Retinal pigment epithelial cell (primary cell): ENCODE data around the gene HSDL1.
A peak's percentile ranks its signal among the peaks of the same experiment; 100 is the strongest.

Experiments used
- DNase-seq: peaks from one replicate; pipeline ENCODE4 v3.0.0-alpha.2; 2010; ENCODE audit warnings: low read depth
- H3K4me3 ChIP-seq: 2 replicates; pipeline ENCODE4 v1.5.1; 2011; ENCODE audit warnings: mild to moderate bottlenecking, low read length, control low read depth, moderate library complexity
- TF ChIP-seq, protein P1 (sequence below): conservative IDR thresholded peaks from 2 replicates; pipeline ENCODE4 v1.5.1; 2011; ENCODE audit warnings: low read depth, low read length, control low read depth, inconsistent platforms

Gene HSDL1

DNA sequence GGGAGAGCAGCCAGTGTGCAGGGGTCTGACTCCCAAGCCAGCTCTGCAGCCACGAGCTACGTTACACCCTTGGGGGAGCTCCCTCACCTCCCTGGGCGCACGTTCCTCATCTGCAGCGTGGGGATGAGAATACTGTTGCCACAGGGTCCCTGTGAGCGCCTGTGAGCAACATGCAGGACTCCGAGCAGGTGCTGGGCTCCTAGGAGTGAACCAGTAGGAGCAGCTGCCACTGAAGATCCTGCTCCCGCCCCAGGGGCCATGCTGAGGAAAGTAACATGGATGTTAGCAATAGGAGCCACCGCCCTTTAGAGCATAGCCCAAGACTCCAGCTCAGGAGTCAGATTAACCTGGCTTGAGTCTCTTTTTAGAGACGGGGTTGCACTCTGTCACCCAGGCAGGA lies 16.1 kb upstream of the HSDL1 start:
- DNase-seq = no peak
- TF ChIP-seq, protein P1, sequence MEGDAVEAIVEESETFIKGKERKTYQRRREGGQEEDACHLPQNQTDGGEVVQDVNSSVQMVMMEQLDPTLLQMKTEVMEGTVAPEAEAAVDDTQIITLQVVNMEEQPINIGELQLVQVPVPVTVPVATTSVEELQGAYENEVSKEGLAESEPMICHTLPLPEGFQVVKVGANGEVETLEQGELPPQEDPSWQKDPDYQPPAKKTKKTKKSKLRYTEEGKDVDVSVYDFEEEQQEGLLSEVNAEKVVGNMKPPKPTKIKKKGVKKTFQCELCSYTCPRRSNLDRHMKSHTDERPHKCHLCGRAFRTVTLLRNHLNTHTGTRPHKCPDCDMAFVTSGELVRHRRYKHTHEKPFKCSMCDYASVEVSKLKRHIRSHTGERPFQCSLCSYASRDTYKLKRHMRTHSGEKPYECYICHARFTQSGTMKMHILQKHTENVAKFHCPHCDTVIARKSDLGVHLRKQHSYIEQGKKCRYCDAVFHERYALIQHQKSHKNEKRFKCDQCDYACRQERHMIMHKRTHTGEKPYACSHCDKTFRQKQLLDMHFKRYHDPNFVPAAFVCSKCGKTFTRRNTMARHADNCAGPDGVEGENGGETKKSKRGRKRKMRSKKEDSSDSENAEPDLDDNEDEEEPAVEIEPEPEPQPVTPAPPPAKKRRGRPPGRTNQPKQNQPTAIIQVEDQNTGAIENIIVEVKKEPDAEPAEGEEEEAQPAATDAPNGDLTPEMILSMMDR = no peak
- no peak overlapping the region for H3K4me3 ChIP-seq

DNA sequence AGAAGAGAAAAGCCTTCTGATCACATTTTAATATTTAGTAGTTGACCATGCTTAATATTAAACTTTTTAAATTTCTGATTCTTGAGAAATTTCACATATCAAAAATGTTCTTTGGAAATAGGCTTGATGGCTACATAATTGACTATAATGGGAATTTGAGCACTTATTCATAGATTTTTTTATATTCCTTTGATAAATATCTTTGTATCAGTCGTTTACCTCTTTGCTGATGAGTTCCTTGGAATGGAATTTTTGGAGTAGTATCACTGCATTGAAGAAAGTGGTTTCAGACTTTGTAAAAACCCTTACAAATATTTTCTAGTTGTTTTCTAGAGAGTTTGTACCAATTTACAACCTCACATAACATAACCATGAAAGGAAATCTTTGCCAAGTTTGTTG lies 14.8 kb upstream of the HSDL1 start:
- TF ChIP-seq, protein P1 = no peak
- DNase-seq = no peak
- no peak overlapping the region for H3K4me3 ChIP-seq

DNA sequence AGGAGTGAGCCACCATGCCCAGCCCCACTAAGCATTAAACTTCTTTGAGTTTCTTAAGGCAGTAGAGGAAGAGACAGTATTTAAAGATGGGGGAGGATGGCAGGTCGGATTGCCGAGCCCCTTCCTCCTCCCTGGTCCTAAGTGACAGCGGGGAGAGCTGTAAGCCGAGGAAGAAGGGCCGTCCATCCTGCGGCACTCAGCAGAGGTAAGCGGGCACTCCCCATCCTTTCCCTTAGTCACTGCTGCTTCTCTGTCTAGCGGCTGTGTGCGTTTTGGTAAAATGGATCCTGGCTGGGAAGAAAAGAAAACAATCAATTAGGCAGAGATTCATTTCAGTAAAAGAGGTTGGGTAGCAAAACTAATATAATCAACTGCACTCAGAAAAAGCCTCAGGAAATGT lies 14.0 kb upstream of the HSDL1 start:
- no peak for DNase-seq
- TF ChIP-seq, protein P1 = no peak
- H3K4me3 ChIP-seq = no peak overlapping the region

DNA sequence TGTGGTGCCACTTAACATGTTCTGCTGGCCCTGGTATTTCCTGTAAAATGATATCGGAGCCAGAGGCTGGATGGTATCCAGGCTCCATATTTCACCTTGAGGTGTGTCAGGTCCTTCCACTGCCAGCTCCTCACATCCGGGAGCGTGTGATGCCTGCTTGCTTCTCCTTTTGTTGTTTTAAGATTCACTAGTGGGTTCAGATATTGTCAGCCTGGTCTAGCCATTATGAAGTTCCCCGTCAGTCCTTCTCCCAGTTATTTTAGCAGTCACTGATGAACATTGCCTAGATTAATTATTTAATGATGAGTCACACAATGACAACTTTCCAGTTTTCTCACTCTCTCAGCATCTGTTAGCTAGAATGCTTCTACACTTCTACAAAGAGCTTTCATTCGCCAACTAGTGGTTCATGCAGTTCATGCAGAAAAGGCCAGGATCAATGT lies 11.4 kb upstream of the HSDL1 start:
- H3K4me3 ChIP-seq = no peak overlapping the region
- TF ChIP-seq, protein P1 = peak; percentile 24
- DNase-seq = no peak

DNA sequence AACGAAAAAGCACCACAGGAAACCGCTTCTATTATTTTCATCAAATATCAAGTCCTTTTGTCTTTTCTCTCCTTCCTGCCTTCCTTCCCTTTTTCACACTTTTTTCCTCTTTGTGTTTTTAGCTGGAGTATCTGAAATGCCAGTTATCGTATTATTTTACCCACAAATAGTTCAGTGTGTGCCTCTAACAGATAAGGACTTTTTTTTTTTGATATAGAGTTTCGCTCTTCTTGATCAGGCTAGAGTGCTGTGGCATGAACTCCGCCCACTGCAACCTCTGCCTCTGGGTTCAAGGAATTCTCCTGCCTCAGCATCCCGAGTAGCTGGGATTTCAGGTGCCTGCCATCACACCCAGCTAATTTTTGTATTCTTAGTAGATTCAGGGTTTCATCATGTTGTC lies 10.8 kb upstream of the HSDL1 start:
- DNase-seq = no peak
- TF ChIP-seq, protein P1 = no peak

DNA sequence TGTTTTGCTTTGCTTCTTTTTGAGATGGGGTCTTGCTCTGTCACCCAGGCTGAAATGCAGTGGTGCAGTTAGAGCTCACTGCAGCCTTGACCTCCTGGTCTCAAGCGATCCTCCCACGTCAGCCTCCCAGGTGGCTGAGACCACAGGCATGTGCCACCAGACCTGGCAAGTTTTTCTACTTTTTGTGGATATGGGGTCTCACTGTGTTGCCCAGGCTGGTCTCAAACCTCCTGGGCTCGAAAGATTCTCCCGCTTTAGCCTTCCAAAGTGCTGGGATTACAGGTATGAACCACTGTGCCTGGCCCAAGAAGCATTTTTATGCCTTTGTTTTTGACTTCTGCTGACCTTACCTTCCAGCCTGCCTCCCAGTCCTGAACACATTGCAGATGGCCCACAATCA lies 10.2 kb upstream of the HSDL1 start:
- no peak for DNase-seq
- H3K4me3 ChIP-seq = no peak overlapping the region
- TF ChIP-seq, protein P1 = no peak

More for the DNA sequence above, 10.8 kb upstream of the HSDL1 start:
- no peak overlapping the region for H3K4me3 ChIP-seq

DNA sequence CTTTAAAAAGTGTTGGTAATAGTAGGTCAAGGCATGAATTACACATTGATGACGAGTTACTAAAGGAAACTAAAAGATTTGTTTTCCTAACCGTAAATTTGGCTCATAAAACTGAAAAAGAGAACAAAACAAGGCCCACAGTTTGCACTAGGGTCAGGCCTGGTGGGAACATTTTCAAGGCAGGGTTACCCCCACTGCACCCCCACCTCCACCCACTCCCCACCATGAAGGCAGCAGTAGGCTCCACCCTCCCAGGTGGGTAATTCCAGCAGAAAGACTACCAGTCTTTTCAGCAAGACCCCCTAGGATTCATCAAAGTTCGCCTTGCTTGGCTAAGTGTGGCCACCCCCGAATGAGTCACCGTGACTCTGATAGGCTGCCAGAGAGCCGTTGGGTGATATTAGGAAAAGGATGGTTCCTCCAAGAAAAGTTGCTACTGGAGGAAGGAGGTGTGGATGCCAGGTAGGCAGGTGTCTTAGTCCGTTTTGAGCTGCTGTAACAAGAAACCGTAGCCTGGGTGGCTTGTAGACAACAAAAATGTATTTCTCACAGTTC lies 8.8 kb upstream of the HSDL1 start:
- no peak overlapping the region for H3K4me3 ChIP-seq
- DNase-seq = no peak
- TF ChIP-seq, protein P1 = no peak
